ENCODE measurements around the gene ZNF407.

- TF ChIP-seq GATA3 (IDR thresholded peaks at IDR 0.05; ENCODE audit: low read depth, low read length): no peak
- no peak for TF ChIP-seq GATA2 (IDR thresholded peaks at IDR 0.05; ENCODE audit: low read depth, low read length)
These were observed 508.0 kb downstream of the ZNF407 start for GRCh38 chr18:75105551-75106254.

Data from SH-SY5Y (cell line).